ENCODE results near the gene PIWIL4.
"Not testable (repeated sequence)": the region's sequence is repeated elsewhere in the genome, so short reads cannot be mapped to it uniquely, and the experiment has no call there.

PIWIL4 gene

GRCh38 chr11:94635072-94635471 lies 67.9 kb downstream of the PIWIL4 start:
- no peak for DNase-seq (ENCODE audit: extremely low read depth in 1 of 2, low read depth in 1 of 2)

- DNase-seq (ENCODE audit: extremely low read depth in 1 of 2, low read depth in 1 of 2) = no peak
Observed at GRCh38 chr11:94636388-94636949, 69.3 kb downstream of the PIWIL4 start.

GRCh38 chr11:94638301-94638901 lies 71.2 kb downstream of the PIWIL4 start:
- no peak for DNase-seq (ENCODE audit: extremely low read depth in 1 of 2, low read depth in 1 of 2)

GRCh38 chr11:94638902-94639373 lies 71.8 kb downstream of the PIWIL4 start:
- no peak for DNase-seq (ENCODE audit: extremely low read depth in 1 of 2, low read depth in 1 of 2)

GRCh38 chr11:94639901-94640721 lies 72.9 kb downstream of the PIWIL4 start:
- no peak for DNase-seq (ENCODE audit: extremely low read depth in 1 of 2, low read depth in 1 of 2)

GRCh38 chr11:94641167-94641761 lies 74.1 kb downstream of the PIWIL4 start:
- no peak for DNase-seq (ENCODE audit: extremely low read depth in 1 of 2, low read depth in 1 of 2)

GRCh38 chr11:94643186-94643585 lies 76.0 kb downstream of the PIWIL4 start:
- not testable (repeated sequence) for DNase-seq (ENCODE audit: extremely low read depth in 1 of 2, low read depth in 1 of 2)

- DNase-seq (ENCODE audit: extremely low read depth in 1 of 2, low read depth in 1 of 2) = no peak
Observed at GRCh38 chr11:94647926-94648325, 80.8 kb downstream of the PIWIL4 start.

- DNase-seq (ENCODE audit: extremely low read depth in 1 of 2, low read depth in 1 of 2) = no peak
Observed at GRCh38 chr11:94648789-94649188, 81.6 kb downstream of the PIWIL4 start.

- DNase-seq (ENCODE audit: extremely low read depth in 1 of 2, low read depth in 1 of 2) = no peak
Observed at GRCh38 chr11:94649254-94649653, 82.1 kb downstream of the PIWIL4 start.

GRCh38 chr11:94649964-94650623 lies 82.9 kb downstream of the PIWIL4 start:
- DNase-seq (ENCODE audit: extremely low read depth in 1 of 2, low read depth in 1 of 2) = no peak

GRCh38 chr11:94650756-94651155 lies 83.6 kb downstream of the PIWIL4 start:
- DNase-seq (ENCODE audit: extremely low read depth in 1 of 2, low read depth in 1 of 2) = no peak

GRCh38 chr11:94652735-94653284 lies 85.6 kb downstream of the PIWIL4 start:
- no peak for DNase-seq (ENCODE audit: extremely low read depth in 1 of 2, low read depth in 1 of 2)

GRCh38 chr11:94653561-94653960 lies 86.4 kb downstream of the PIWIL4 start:
- no peak for DNase-seq (ENCODE audit: extremely low read depth in 1 of 2, low read depth in 1 of 2)

GRCh38 chr11:94654201-94654600 lies 87.0 kb downstream of the PIWIL4 start:
- DNase-seq (ENCODE audit: extremely low read depth in 1 of 2, low read depth in 1 of 2) = no peak

- DNase-seq (ENCODE audit: extremely low read depth in 1 of 2, low read depth in 1 of 2) = no peak
Observed at GRCh38 chr11:94655291-94655690, 88.1 kb downstream of the PIWIL4 start.

GRCh38 chr11:94655956-94656355 lies 88.8 kb downstream of the PIWIL4 start:
- no peak for DNase-seq (ENCODE audit: extremely low read depth in 1 of 2, low read depth in 1 of 2)

- no peak for DNase-seq (ENCODE audit: extremely low read depth in 1 of 2, low read depth in 1 of 2)
Observed at GRCh38 chr11:94656968-94657367, 89.8 kb downstream of the PIWIL4 start.

- no peak for DNase-seq (ENCODE audit: extremely low read depth in 1 of 2, low read depth in 1 of 2)
Observed at GRCh38 chr11:94657629-94658028, 90.5 kb downstream of the PIWIL4 start.

GRCh38 chr11:94658386-94658785 lies 91.2 kb downstream of the PIWIL4 start:
- DNase-seq (ENCODE audit: extremely low read depth in 1 of 2, low read depth in 1 of 2) = no peak

- no peak for DNase-seq (ENCODE audit: extremely low read depth in 1 of 2, low read depth in 1 of 2)
Observed at GRCh38 chr11:94658888-94659287, 91.7 kb downstream of the PIWIL4 start.

Measured in activated CD8-positive, alpha-beta memory T cell treated with anti-CD3 and anti-CD28 coated beads for 1 hour (primary cell).